ENCODE data around the gene ATP11B. TPM values are rescaled to one million over a fixed set of nuclear protein-coding genes. Genes with fewer than 3 reads are reported as not detected.
"Not testable (repeated sequence)": the region's sequence is repeated elsewhere in the genome, so short reads cannot be mapped to it uniquely, and the experiment has no call there.

Gene ATP11B
- total RNA-seq, 1 donor from 2014 or later = 38.6 TPM

GRCh38 chr3:182795389-182795782 lies 2.1 kb downstream of the ATP11B start:
- Histone ChIP-seq H3K27me3 (ENCODE audit: control insufficient read depth, insufficient read depth, low read length) (no peaks in the 10 kb centered on the region), H3K4me3 (ENCODE audit: low read depth, low read length) (peak overlapping the region; percentile 59), H3K36me3 (ENCODE audit: control insufficient read depth, insufficient read depth, low read length) (no peaks in the 10 kb centered on the region)
- DNase-seq (ENCODE audit: low read depth) = no peak
- TF ChIP-seq CTCF (IDR thresholded peaks at IDR 0.05; ENCODE audit: insufficient read depth, low read length, poor library complexity, severe bottlenecking) = no peak

GRCh38 chr3:182796310-182796709 lies 3.0 kb downstream of the ATP11B start:
- no peaks in the 10 kb centered on the region for H3K27me3 ChIP-seq (ENCODE audit: control insufficient read depth, insufficient read depth, low read length)
- no peak for TF ChIP-seq CTCF (IDR thresholded peaks at IDR 0.05; ENCODE audit: insufficient read depth, low read length, poor library complexity, severe bottlenecking)
- H3K36me3 ChIP-seq (ENCODE audit: control insufficient read depth, insufficient read depth, low read length) = no peaks in the 10 kb centered on the region
- H3K4me3 ChIP-seq (ENCODE audit: low read depth, low read length) = no peak overlapping the region
- DNase-seq (ENCODE audit: low read depth) = no peak

GRCh38 chr3:182797876-182798275 lies 4.6 kb downstream of the ATP11B start:
- no peaks in the 10 kb centered on the region for H3K27me3 ChIP-seq (ENCODE audit: control insufficient read depth, insufficient read depth, low read length)
- H3K4me3 ChIP-seq (ENCODE audit: low read depth, low read length) = no peak overlapping the region
- no peaks in the 10 kb centered on the region for H3K36me3 ChIP-seq (ENCODE audit: control insufficient read depth, insufficient read depth, low read length)
- no peak for DNase-seq (ENCODE audit: low read depth)
- no peak for TF ChIP-seq CTCF (IDR thresholded peaks at IDR 0.05; ENCODE audit: insufficient read depth, low read length, poor library complexity, severe bottlenecking)

- H3K27me3 ChIP-seq (ENCODE audit: control insufficient read depth, insufficient read depth, low read length); H3K36me3 ChIP-seq (ENCODE audit: control insufficient read depth, insufficient read depth, low read length); H3K4me3 ChIP-seq (ENCODE audit: low read depth, low read length); DNase-seq (ENCODE audit: low read depth): not testable (repeated sequence)
Observed at GRCh38 chr3:182799143-182799542, 5.8 kb downstream of the ATP11B start.

- DNase-seq (ENCODE audit: low read depth) = no peak
- no peak for TF ChIP-seq CTCF (IDR thresholded peaks at IDR 0.05; ENCODE audit: insufficient read depth, low read length, poor library complexity, severe bottlenecking)
- Histone ChIP-seq H3K4me3 (ENCODE audit: low read depth, low read length) (no peak overlapping the region), H3K27me3 (ENCODE audit: control insufficient read depth, insufficient read depth, low read length) (no peaks in the 10 kb centered on the region), H3K36me3 (ENCODE audit: control insufficient read depth, insufficient read depth, low read length) (no peaks in the 10 kb centered on the region)
Observed at GRCh38 chr3:182800508-182800907, 7.2 kb downstream of the ATP11B start.

GRCh38 chr3:182802413-182803390 lies 9.4 kb downstream of the ATP11B start:
- DNase-seq (ENCODE audit: low read depth) = no peak
- Histone ChIP-seq H3K27me3 (ENCODE audit: control insufficient read depth, insufficient read depth, low read length) (no peaks in the 10 kb centered on the region), H3K36me3 (ENCODE audit: control insufficient read depth, insufficient read depth, low read length) (no peaks in the 10 kb centered on the region), H3K4me3 (ENCODE audit: low read depth, low read length) (no peak overlapping the region)
- no peak for TF ChIP-seq CTCF (IDR thresholded peaks at IDR 0.05; ENCODE audit: insufficient read depth, low read length, poor library complexity, severe bottlenecking)
